ENCODE data around the gene SPEF2.

Gene SPEF2, protein sequence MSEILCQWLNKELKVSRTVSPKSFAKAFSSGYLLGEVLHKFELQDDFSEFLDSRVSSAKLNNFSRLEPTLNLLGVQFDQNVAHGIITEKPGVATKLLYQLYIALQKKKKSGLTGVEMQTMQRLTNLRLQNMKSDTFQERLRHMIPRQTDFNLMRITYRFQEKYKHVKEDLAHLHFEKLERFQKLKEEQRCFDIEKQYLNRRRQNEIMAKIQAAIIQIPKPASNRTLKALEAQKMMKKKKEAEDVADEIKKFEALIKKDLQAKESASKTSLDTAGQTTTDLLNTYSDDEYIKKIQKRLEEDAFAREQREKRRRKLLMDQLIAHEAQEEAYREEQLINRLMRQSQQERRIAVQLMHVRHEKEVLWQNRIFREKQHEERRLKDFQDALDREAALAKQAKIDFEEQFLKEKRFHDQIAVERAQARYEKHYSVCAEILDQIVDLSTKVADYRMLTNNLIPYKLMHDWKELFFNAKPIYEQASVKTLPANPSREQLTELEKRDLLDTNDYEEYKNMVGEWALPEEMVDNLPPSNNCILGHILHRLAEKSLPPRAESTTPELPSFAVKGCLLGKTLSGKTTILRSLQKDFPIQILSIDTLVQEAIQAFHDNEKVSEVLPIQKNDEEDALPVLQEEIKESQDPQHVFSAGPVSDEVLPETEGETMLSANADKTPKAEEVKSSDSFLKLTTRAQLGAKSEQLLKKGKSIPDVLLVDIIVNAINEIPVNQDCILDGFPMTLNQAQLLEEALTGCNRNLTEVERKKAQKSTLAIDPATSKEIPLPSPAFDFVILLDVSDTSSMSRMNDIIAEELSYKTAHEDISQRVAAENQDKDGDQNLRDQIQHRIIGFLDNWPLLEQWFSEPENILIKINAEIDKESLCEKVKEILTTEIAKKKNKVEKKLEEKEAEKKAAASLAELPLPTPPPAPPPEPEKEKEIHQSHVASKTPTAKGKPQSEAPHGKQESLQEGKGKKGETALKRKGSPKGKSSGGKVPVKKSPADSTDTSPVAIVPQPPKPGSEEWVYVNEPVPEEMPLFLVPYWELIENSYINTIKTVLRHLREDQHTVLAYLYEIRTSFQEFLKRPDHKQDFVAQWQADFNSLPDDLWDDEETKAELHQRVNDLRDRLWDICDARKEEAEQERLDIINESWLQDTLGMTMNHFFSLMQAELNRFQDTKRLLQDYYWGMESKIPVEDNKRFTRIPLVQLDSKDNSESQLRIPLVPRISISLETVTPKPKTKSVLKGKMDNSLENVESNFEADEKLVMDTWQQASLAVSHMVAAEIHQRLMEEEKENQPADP (N-terminal part only)

DNA sequence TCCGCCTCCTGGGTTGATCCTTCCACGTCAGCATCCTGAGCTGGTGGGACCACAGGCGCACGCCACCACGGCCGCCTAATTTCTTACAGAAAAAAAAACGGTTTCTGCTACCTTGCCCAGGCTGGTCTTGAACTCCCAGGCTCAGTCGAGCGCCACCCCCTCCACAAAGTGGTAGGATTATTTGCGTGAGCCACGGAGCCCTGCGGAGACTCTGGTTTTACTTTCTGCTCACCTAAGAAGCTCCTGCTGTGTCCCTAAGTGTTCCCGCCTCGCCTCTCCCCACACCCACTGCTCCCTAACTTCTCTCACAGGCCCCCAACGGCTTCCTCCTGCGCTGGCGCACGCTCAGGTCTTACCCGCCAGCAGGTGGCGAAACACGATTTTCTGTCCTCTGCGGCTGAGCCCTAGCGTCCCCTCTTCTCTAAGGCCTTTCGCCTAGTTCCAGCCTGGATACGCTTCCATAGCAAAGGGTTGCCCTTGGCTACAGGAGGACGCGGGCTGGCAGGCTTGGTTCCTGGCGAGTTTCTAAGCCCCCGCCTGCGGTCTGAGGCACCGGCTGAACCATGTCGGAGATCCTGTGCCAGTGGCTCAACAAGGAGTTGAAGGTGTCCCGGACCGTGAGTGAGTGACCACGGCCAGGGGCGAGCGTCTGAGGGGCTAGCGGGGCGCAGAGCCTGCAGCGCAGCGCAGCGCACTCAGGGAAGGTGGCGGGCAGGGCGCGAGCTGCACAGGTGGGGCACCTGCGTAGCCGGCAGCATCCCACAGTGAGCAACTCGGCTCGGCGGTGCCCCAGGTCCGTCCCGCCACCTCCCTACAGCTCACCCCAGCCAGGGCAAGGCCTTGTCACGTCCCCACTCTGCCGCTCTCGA is at the start of gene SPEF2:
SPEF2 (plus strand) TSS at position 429 of the 869 bp plus-strand sequence; CDS start at position 564, 135 bp downstream.
- peak within 1 kb of the TSS; percentile 71 for H3K4me3 ChIP-seq (ENCODE audit: low read length)
- peak; percentile 91 for DNase-seq (ENCODE audit: low read depth)
- TF ChIP-seq CTCF (IDR thresholded peaks at IDR 0.05; ENCODE audit: insufficient read depth, low read depth, low read length, missing control alignments) = peak; percentile 82

DNA sequence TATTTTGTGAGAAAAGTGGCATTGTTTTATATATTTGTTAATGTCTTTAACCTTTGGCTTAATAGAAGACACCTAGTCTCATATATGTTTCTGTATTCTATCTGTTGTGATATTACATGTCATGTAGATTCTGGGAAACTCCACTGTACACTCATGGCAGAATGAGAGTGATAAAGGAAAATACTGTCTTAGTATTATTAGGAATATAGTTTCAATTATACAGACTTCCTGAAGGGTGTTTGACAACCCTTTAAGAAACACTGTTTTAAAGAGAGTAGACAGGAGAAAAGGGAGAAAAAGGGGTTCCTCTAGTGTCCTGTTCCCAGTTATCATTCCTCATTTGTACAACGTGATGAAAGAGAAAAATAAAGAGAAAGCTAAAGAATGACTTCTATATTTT is 42.1 kb upstream of the SPEF2 start:
- H3K4me3 ChIP-seq (ENCODE audit: low read length) = no peak overlapping the region
- no peak for DNase-seq (ENCODE audit: low read depth)
- no peak for TF ChIP-seq CTCF (IDR thresholded peaks at IDR 0.05; ENCODE audit: insufficient read depth, low read depth, low read length, missing control alignments)

DNA sequence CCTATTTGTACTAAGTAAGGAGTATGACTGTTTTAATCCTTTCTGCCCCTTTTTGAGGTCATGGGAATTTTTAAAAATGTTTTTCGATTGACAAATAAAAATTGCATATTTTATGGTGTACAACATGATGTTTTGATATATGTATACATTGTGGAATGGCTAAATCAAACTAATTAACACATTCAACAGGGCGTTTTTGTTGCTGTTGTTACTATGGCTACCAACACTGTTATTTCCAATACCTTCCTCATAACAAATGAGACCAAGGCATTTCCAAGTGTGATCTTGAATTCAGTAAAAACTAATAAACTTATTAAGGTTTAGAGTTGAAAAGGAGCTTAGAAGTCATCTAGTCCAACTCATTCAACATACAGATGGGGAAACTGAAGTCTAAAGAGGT is 30.2 kb upstream of the SPEF2 start:
- no peak for DNase-seq (ENCODE audit: low read depth)
- no peak for TF ChIP-seq CTCF (IDR thresholded peaks at IDR 0.05; ENCODE audit: insufficient read depth, low read depth, low read length, missing control alignments)
- H3K4me3 ChIP-seq (ENCODE audit: low read length) = no peak overlapping the region

- TF ChIP-seq CTCF (IDR thresholded peaks at IDR 0.05; ENCODE audit: insufficient read depth, low read depth, low read length, missing control alignments) = no peak
- H3K4me3 ChIP-seq (ENCODE audit: low read length) = no peak overlapping the region
- no peak for DNase-seq (ENCODE audit: low read depth)
Observed at GRCh38 chr5:35593338-35593737, 24.3 kb upstream of the SPEF2 start.

- peak; percentile 3 for DNase-seq (ENCODE audit: low read depth)
- TF ChIP-seq CTCF (IDR thresholded peaks at IDR 0.05; ENCODE audit: insufficient read depth, low read depth, low read length, missing control alignments) = no peak
- H3K4me3 ChIP-seq (ENCODE audit: low read length) = no peak overlapping the region
Observed at GRCh38 chr5:35598707-35599370, 18.8 kb upstream of the SPEF2 start.

All from epithelial cell of esophagus (primary cell).